Measurements from ENCODE around the gene BCL10.

The BCL10 gene

DNA sequence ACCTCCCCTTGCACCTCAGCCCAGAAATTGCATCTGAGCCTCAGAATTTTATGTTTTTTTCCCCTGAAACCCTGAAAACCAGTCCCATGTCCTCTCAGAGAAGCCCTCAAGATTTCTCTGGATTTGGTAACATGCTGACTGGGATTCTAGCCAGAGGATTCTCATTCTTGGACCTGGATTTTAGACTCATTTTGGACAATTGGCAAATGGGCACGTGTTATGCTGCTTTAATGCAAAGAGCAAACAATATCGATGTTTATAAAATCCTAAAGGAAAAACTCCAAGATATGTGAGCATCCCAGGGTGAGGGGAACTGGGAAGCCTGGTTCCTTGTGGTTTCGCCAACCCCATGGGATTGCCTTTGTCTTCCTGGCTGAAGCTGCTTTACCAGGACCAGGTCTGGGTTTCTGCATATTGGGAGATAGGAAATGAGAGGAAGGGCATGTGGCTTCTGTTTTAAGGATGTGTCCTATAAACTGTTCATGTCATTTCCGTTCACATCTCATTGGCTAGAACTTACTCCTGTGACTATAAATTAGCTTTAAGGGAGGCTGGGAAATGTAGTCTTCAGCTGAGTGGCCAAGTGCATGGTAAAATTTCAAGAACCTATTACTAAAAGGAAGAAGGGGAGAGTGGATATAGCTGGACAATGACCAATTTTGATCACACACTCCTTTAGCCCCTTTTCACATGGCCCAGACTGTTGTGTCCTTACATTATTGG lies 27.2 kb upstream of the BCL10 start:
- no peak for DNase-seq (ENCODE audit: low read depth)
- no peak overlapping the region for H3K4me3 ChIP-seq (ENCODE audit: low read depth, low read length)
- no peak for TF ChIP-seq CTCF (IDR thresholded peaks at IDR 0.05; ENCODE audit: low read depth, low read length, missing control alignments)
- in situ Hi-C loops (cut with HindIII; ENCODE audit: low sequenced_read_pairs): loop anchor here (25.0 kb wide), 2 partner anchors 259 to 584 kb away; no protein-coding TSS in a partner anchor

DNA sequence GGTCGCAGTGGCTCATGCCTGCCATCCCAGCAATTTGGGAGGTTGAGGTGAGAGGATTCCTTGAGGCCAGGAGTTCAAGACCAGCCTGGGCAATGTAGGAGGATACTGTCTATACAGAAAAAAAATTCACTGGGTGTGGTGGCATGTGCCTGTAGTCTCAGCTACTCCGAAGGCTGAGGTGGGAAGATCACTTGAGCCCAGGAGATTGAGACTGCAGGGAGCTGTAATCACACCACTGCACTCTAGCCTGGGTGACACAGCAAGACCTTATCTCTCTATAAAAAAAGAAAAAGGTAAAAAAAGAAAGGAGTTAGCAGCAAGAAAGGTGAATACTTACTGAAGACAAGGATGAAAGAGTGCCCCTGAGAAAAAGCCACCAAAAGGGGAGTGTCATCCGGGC lies 23.7 kb upstream of the BCL10 start:
- no peak overlapping the region for H3K4me3 ChIP-seq (ENCODE audit: low read depth, low read length)
- in situ Hi-C loops (cut with HindIII; ENCODE audit: low sequenced_read_pairs): loop anchor here (25.0 kb wide), 2 partner anchors 262 to 587 kb away; no protein-coding TSS in a partner anchor

GRCh38 chr1:85297855-85298629 lies 21.6 kb upstream of the BCL10 start:
- TF ChIP-seq CTCF (IDR thresholded peaks at IDR 0.05; ENCODE audit: low read depth, low read length, missing control alignments): no peak
- in situ Hi-C loops (cut with HindIII; ENCODE audit: low sequenced_read_pairs): no loop called here
- H3K4me3 ChIP-seq (ENCODE audit: low read depth, low read length): no peak overlapping the region
- DNase-seq (ENCODE audit: low read depth): peak; percentile 99

More for the DNA sequence above, 23.7 kb upstream of the BCL10 start:
- DNase-seq (ENCODE audit: low read depth): no peak
- no peak for TF ChIP-seq CTCF (IDR thresholded peaks at IDR 0.05; ENCODE audit: low read depth, low read length, missing control alignments)

GRCh38 chr1:85297538-85297854 lies 21.1 kb upstream of the BCL10 start:
- no peak for DNase-seq (ENCODE audit: low read depth)
- no peak for TF ChIP-seq CTCF (IDR thresholded peaks at IDR 0.05; ENCODE audit: low read depth, low read length, missing control alignments)
- H3K4me3 ChIP-seq (ENCODE audit: low read depth, low read length): no peak overlapping the region
- in situ Hi-C loops (cut with HindIII; ENCODE audit: low sequenced_read_pairs): no loop called here

- DNase-seq (ENCODE audit: low read depth): no peak
- in situ Hi-C loops (cut with HindIII; ENCODE audit: low sequenced_read_pairs): no loop called here
Observed at GRCh38 chr1:85296980-85297379, 20.5 kb upstream of the BCL10 start.

DNA sequence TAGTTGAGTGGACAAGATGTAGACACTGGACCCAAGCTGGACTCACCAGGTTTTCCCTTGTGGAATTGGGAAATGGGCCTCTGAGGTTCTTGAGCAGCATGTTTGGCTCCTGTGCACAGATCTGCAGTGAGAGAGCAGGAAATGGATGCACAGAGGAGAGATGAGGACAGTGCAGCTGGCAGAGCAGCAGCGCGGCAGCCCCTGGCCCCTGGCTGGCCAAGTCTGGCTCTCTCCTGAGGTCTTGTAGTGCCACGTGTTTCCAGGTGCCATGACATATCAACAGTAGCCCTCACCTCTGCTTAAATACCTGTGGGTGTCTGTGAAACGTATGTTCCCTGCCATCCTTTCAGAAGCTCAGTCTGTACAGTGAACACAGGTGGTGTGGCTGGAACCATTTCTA lies 19.2 kb upstream of the BCL10 start:
- no peak overlapping the region for H3K4me3 ChIP-seq (ENCODE audit: low read depth, low read length)
- no peak for TF ChIP-seq CTCF (IDR thresholded peaks at IDR 0.05; ENCODE audit: low read depth, low read length, missing control alignments)
- no peak for DNase-seq (ENCODE audit: low read depth)
- in situ Hi-C loops (cut with HindIII; ENCODE audit: low sequenced_read_pairs): no loop called here

More at GRCh38 chr1:85296980-85297379, 20.5 kb upstream of the BCL10 start:
- no peak overlapping the region for H3K4me3 ChIP-seq (ENCODE audit: low read depth, low read length)
- no peak for TF ChIP-seq CTCF (IDR thresholded peaks at IDR 0.05; ENCODE audit: low read depth, low read length, missing control alignments)
